HepG2 (cell line): Measurements from ENCODE around the gene MFNG. TPM values are rescaled to one million over a fixed set of nuclear protein-coding genes. Genes with fewer than 3 reads are reported as not detected.
A peak's percentile ranks its signal among the peaks of the same experiment; 100 is the strongest.

ENCODE experiments used
- ATAC-seq: fragments of 200-7000 bp; cut with Tn5 transposase; 3 replicates; pipeline ENCODE4 v1.9.1; 2020; ENCODE audit warnings: mild to moderate bottlenecking, moderate library complexity
- BruUV-seq: library from RNA; stranded (reverse); fragments of 400-500 nt; replicated peaks from 2 replicates; lab custom pipeline; 2021; lab: Mats Ljungman, UMichigan
- CTCF ChIA-PET: fragments of 300-600 bp; formaldehyde crosslinking; extraction: SDS; loops from one replicate; lab custom pipeline; 2021; ENCODE audit warnings: low total read pairs, inconsistent platforms, low intra/inter-chr PET ratio; lab: Yijun Ruan, JAX
- POLR2A ChIA-PET: fragments of 350-600 bp; sonication (Branson Sonifier 250); formaldehyde crosslinking; loops from one replicate; lab custom pipeline; 2020; ENCODE audit warnings: antibody characterized with exemption, inconsistent platforms; lab: Yijun Ruan, JAX
- DNase-seq: peaks from one replicate; pipeline ENCODE4 v3.0.0-alpha.2; 2015; ENCODE audit warnings: low spot score
- FAIRE-seq: peaks from 3 replicates; lab custom pipeline; 2011; peaks lifted over from hg19 to GRCh38; lab: Jason Lieb, UNC
- H2AFZ ChIP-seq: one replicate; pipeline ENCODE4 v1.6.1; 2011; ENCODE audit warnings: low read length, inconsistent platforms
- H3K27ac ChIP-seq: fragments of 300-600 bp; 3 replicates; pipeline ENCODE4 v1.8.0; 2011; ENCODE audit warnings: mixed run types, mild to moderate bottlenecking, mixed read lengths, low read length, inconsistent platforms; ENCODE audit not compliant: insufficient read depth; ENCODE audit errors: extremely low read length
- H3K27me3 ChIP-seq, 2 experiments: fragments of 200-600 bp in 1 of 2; 2 replicates in 1 of 2; 3 replicates in 1 of 2; pipeline versions ENCODE4 v1.6.0 to v1.8.0; 2011; ENCODE audit warnings: low read length in 2 of 2, mild to moderate bottlenecking in 2 of 2, moderate library complexity in 2 of 2, inconsistent platforms in 1 of 2; ENCODE audit not compliant: insufficient read depth in 2 of 2, control insufficient read depth in 1 of 2
- H3K36me3 ChIP-seq, 2 experiments: fragments of 200-600 bp in 1 of 2; replicated peaks in 1 of 2; 2 replicates in 1 of 2; 3 replicates in 1 of 2; pipeline versions ENCODE4 v1.5.1 to v1.8.0; 2011; ENCODE audit warnings: low read length in 2 of 2, inconsistent platforms in 1 of 2; ENCODE audit not compliant: insufficient read depth in 2 of 2, control insufficient read depth in 1 of 2
- H3K4me1 ChIP-seq: 2 replicates; pipeline ENCODE4 v1.5.1; 2012; ENCODE audit warnings: low read length, inconsistent platforms; ENCODE audit not compliant: insufficient read depth
- H3K4me2 ChIP-seq: 2 replicates; pipeline ENCODE4 v1.6.0; 2011; ENCODE audit warnings: low read depth, low read length, inconsistent platforms
- H3K4me3 ChIP-seq, 3 experiments: fragments of 200-600 bp in 1 of 3; sonication (generic), shearing (Covaris generic) in 1 of 3; replicated peaks in 1 of 3; 2 replicates each; pipeline ENCODE4 v1.5.1; 2011 to 2016; ENCODE audit warnings: low read length in 3 of 3, inconsistent platforms in 2 of 3, low read depth in 2 of 3, mild to moderate bottlenecking in 2 of 3, control low read depth in 1 of 3, mixed read lengths in 1 of 3; ENCODE audit not compliant: insufficient read depth in 1 of 3
- H3K79me2 ChIP-seq: one replicate; pipeline ENCODE4 v1.6.1; 2011; ENCODE audit warnings: low read length, inconsistent platforms; ENCODE audit not compliant: insufficient read depth
- H3K9ac ChIP-seq: 2 replicates; pipeline ENCODE4 v1.6.0; 2011; ENCODE audit warnings: mild to moderate bottlenecking, low read depth, low read length, inconsistent platforms; ENCODE audit not compliant: insufficient read depth
- H3K9me3 ChIP-seq: 2 replicates; pipeline ENCODE4 v1.5.1; 2012; ENCODE audit warnings: mild to moderate bottlenecking, low read length
- H4K20me1 ChIP-seq: 2 replicates; pipeline ENCODE4 v1.6.0; 2011; ENCODE audit warnings: inconsistent platforms, mild to moderate bottlenecking, low read length, moderate library complexity; ENCODE audit not compliant: insufficient read depth
- FOXP1 ChIP-seq, 2 experiments: fragments of 450-650 bp in 1 of 2; IDR thresholded peaks; 2 replicates each; pipeline ENCODE4 v1.6.1; 2017 to 2018; ENCODE audit warnings: antibody characterized with exemption in 1 of 2
- ZNF572 ChIP-seq: sonication (generic); formaldehyde crosslinking; IDR thresholded peaks from 2 replicates; pipeline ENCODE4 v1.5.1; 2020; ENCODE audit warnings: mild to moderate bottlenecking, missing genetic modification reagents
- ZNF629 ChIP-seq: sonication (generic); formaldehyde crosslinking; conservative IDR thresholded peaks from 2 replicates; pipeline ENCODE4 v1.5.0; 2020; ENCODE audit warnings: missing genetic modification reagents
- WGBS: methylation state at CpG from one replicate; pipeline ENCODE4 v1.1.6; 2017; ENCODE audit warnings: low lambda C conversion rate; 5-methylcytosine and 5-hydroxymethylcytosine counted together
- in situ Hi-C: cut with HindIII; loops from 2 replicates; pipeline ENCODE4 v1.10.0; 2017; ENCODE audit warnings: low pct_unique_long_range_greater_than_20kb; ENCODE audit not compliant: extremely low pct_ligation_motif_present
- intact Hi-C: fragments of 100-400 bp; cut with micrococcal nuclease; formaldehyde crosslinking; loops from one replicate; pipeline ENCODE4 v1.10.0; 2022; ENCODE audit not compliant: unreplicated experiment
- polyA plus RNA-seq, 8 experiments: library from polyadenylated mRNA; depleted of rRNA in 3 of 8; stranded (reverse) in 7 of 8; unstranded in 1 of 8; fragments of >200 nt; fragmentation: Illumina TruSeq in 4 of 8; extraction: Trizol in 4 of 8; gene quantifications; 2 replicates each; pipeline versions ENCODE4 v1.2.1 to v1.2.3, GENCODE V29; 2011 to 2016; ENCODE audit warnings: low read depth in 4 of 8, missing spikeins in 1 of 8, mixed read lengths in 1 of 8; ENCODE audit not compliant: insufficient read depth in 1 of 8
- total RNA-seq, 5 experiments: library from RNA; depleted of rRNA; stranded (reverse); fragments of >200 nt; fragmentation: Illumina TruSeq; extraction: Trizol; gene quantifications; 2 replicates each; pipeline ENCODE4 v1.2.3, GENCODE V29; 2016; ENCODE audit warnings: low read depth in 1 of 5
- TF ChIP-seq, protein P1 (sequence below): sonication (generic); formaldehyde crosslinking; IDR thresholded peaks from 2 replicates; pipeline ENCODE4 v1.8.1; 2022; ENCODE audit warnings: low read depth, mild to moderate bottlenecking, missing genetic modification reagents

Gene MFNG
- total and polyA plus RNA-seq, 2 of the 13 experiments (the other 11 are each of a cell fraction or from before 2014, with no cell fraction given): 1.0 to 11.7 TPM

DNA sequence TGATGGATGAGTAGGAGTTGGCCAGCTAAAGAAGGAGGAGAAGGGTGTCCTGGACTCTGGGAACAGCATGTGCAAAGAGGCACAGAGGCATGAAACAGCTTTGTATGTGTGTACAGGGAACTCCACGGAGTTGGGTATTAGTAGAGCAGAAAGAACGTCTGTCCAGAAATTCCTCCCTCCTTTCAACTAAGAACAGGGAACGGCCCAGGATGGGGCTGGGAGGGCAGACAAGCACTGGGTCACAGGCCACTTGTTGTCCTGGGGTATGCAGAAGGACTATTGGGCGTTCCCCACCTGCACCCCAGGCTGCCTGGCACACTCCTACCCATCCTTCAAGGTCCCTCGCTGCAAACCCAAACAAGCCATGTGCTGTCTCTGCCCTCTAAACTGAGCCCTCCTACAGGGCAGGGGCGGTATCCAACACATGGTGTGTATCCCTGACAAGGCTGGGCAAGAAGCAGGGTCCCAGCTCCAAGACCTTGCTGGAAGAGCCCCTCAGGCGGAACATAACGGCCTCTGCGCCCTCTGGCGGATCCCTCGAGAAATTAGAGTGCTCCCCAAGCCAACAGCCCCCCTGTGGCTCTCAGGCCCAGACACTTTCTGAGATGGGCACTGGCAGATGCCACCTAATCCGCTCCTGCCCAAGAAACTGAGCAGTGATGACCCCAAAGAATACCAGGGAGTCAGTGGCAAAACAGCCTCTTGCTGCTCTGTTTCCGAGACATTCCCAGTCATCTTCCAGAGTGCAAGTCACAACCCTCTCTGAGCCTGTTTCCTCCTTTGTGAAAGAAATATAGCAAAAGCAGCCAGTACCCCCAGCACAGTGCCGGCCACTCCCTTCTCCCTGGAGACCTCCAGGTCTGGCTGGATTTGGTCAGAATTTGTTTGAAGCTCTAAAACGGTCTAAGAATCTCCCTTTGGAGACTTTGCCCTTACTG is 57.3 kb downstream of the MFNG start (continued):
- TF ChIP-seq, protein P1, sequence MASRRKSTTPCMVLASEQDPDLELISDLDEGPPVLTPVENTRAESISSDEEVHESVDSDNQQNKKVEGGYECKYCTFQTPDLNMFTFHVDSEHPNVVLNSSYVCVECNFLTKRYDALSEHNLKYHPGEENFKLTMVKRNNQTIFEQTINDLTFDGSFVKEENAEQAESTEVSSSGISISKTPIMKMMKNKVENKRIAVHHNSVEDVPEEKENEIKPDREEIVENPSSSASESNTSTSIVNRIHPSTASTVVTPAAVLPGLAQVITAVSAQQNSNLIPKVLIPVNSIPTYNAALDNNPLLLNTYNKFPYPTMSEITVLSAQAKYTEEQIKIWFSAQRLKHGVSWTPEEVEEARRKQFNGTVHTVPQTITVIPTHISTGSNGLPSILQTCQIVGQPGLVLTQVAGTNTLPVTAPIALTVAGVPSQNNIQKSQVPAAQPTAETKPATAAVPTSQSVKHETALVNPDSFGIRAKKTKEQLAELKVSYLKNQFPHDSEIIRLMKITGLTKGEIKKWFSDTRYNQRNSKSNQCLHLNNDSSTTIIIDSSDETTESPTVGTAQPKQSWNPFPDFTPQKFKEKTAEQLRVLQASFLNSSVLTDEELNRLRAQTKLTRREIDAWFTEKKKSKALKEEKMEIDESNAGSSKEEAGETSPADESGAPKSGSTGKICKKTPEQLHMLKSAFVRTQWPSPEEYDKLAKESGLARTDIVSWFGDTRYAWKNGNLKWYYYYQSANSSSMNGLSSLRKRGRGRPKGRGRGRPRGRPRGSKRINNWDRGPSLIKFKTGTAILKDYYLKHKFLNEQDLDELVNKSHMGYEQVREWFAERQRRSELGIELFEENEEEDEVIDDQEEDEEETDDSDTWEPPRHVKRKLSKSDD: no peak
- TF ChIP-seq FOXP1 (IDR thresholded peaks at IDR 0.05): no peak
- TF ChIP-seq FOXP1 (CRISPR knock-in tag; IDR thresholded peaks at IDR 0.05): no peak

DNA sequence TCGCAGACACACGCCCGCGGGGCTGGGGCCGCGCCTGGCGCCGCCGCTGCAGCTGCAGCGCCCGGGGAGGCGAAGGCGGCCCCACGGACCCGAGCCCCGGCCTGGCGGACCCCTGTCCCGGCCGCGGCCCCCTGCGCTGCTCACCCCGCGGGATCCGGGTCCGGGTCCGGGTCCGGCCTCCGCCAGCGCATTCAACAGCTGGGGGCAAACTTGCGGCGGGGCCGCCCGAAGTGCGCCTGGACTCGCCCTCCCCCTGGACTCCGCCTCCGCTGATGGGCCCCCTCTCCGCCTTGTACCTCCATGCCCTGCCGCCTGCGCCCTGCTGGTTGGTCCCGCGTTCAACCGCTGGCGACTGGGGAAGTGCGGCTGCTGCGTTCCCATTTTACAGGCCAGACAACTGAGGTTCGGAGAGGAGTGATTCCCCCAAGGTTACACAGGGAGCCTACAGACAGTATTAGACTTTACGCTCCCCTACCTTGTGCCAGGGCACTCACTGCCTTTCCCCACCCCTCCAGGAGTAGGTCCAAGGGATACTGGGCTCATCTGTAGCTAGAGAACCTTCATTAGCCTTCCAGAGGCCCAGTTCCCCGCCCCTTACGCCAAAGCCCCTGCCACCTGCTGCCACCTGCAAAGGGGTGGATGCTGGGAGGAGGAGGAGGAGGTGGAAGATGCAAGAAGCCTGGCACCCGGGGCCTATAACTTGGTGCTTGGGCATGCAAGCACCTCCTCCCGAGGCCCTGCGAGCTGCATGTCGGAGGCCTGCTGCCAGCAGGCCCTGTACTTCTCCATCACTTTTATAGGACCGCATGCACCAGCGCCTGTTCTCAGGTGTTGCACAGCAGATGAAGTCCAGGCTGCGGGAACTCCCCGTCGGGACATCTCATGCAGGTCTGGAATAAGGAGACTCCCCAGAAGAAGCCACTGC is 58.2 kb downstream of the MFNG start:
- no TSS peak for BruUV-seq
- POLR2A ChIA-PET: no interaction called here

More for the DNA sequence above, 58.2 kb downstream of the MFNG start:
- no peak for FAIRE-seq
- Histone ChIP-seq H3K4me3 (no peak overlapping the region; a peak in 1 of 6 replicates), H3K27me3 (peaks cover 16 to 71% of the 10 kb centered on the region in 2 experiments), H3K9me3 (no peaks in the 10 kb centered on the region), H2AFZ (no peak overlapping the region), H3K9ac (no peak overlapping the region), H3K27ac (no peak overlapping the region), H3K79me2 (no peaks in the 10 kb centered on the region), H3K4me2 (peak overlapping the region; percentile 12; the same call in 1 of the 2 replicates), H3K4me1 (peaks cover 19% of the 10 kb centered on the region), H4K20me1 (peaks cover 7% of the 10 kb centered on the region; the same call in 1 of the 2 replicates), H3K36me3 (no peaks in the 10 kb centered on the region)
- intact Hi-C loops: no loop called here
- WGBS: 55% methylated on average over 18 of the region's 59 CpGs
- CTCF ChIA-PET: interaction anchor here (1.6 to 1.9 kb wide), 2 partner anchors 29 to 111 kb away, joined by 8 to 17 read pairs; no protein-coding TSS in a partner anchor
- no peak for DNase-seq
- no peak for TF ChIP-seq ZNF572 (CRISPR knock-in tag)
- peak; percentile 79 for TF ChIP-seq ZNF629 (CRISPR knock-in tag)
- no peak for ATAC-seq
- in situ Hi-C loops: no loop called here
